Neural cell (in vitro differentiated cells): ENCODE results near the gene PGC.

ENCODE experiments used
- EP300 ChIP-seq: fragments of 450-650 bp; conservative IDR thresholded peaks from 2 replicates; pipeline ENCODE4 v1.6.1; 2014; ENCODE audit warnings: antibody characterized with exemption, mild to moderate bottlenecking, moderate library complexity; ENCODE audit not compliant: poor library complexity, severe bottlenecking
- EZH2 ChIP-seq: fragments of 200-600, 300-800 bp; shearing (Covaris generic), sonication (generic); IDR thresholded peaks from 2 replicates; pipeline ENCODE4 v1.6.1; 2014; ENCODE audit warnings: antibody characterized with exemption, low read length, borderline replicate concordance, mild to moderate bottlenecking; ENCODE audit not compliant: insufficient read depth, poor library complexity, severe bottlenecking
- MXI1 ChIP-seq: fragments of 450-650 bp; conservative IDR thresholded peaks from 2 replicates; pipeline ENCODE4 v1.6.1; 2014; ENCODE audit warnings: antibody characterized with exemption, mild to moderate bottlenecking; ENCODE audit not compliant: poor library complexity, severe bottlenecking
- POLR2AphosphoS5 ChIP-seq: IDR thresholded peaks from 2 replicates; pipeline ENCODE4 v1.6.1; 2012
- SMC3 ChIP-seq: fragments of 450-650 bp; conservative IDR thresholded peaks from 2 replicates; pipeline ENCODE4 v1.6.1; 2014; ENCODE audit warnings: antibody characterized with exemption, mild to moderate bottlenecking, moderate library complexity; ENCODE audit not compliant: poor library complexity
- TAF1 ChIP-seq: IDR thresholded peaks from 2 replicates; pipeline ENCODE4 v1.6.1; 2012; ENCODE audit warnings: low read depth
- TF ChIP-seq, protein P1 (sequence below): fragments of 450-650 bp; IDR thresholded peaks from 2 replicates; pipeline ENCODE4 v1.5.1; 2014; ENCODE audit warnings: antibody characterized with exemption, mild to moderate bottlenecking, moderate library complexity; ENCODE audit not compliant: poor library complexity, severe bottlenecking

DNA sequence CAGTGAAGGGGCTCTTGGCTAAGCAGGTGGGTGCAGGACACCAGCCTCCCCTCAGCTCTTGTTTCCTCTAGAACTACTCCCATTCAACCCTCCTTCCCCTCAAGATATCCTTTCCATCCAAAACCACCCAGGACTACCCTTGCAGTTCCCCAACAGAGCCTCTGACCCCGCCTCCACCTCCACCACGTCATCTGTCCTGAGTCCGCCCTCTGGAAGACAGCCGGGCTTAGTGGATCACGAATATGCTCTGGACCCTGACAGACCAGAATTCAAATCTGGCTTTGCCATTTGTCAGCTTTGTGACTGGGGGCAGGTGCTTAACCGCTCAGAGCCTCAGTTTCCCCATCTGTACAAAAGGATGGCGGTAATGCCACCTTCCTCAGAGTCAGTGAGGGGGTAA, 43.2 kb downstream of the PGC start:
- TF ChIP-seq POLR2AphosphoS5 (no peak), MXI1 (no peak), EZH2 (no peak), EP300 (no peak), SMC3 (no peak), TAF1 (no peak)
- TF ChIP-seq, protein P1, sequence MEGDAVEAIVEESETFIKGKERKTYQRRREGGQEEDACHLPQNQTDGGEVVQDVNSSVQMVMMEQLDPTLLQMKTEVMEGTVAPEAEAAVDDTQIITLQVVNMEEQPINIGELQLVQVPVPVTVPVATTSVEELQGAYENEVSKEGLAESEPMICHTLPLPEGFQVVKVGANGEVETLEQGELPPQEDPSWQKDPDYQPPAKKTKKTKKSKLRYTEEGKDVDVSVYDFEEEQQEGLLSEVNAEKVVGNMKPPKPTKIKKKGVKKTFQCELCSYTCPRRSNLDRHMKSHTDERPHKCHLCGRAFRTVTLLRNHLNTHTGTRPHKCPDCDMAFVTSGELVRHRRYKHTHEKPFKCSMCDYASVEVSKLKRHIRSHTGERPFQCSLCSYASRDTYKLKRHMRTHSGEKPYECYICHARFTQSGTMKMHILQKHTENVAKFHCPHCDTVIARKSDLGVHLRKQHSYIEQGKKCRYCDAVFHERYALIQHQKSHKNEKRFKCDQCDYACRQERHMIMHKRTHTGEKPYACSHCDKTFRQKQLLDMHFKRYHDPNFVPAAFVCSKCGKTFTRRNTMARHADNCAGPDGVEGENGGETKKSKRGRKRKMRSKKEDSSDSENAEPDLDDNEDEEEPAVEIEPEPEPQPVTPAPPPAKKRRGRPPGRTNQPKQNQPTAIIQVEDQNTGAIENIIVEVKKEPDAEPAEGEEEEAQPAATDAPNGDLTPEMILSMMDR = no peak
